Lung (tissue), 12 donors: Measurements from ENCODE around the gene MROH9. TPM values are rescaled to one million over a fixed set of nuclear protein-coding genes. Genes with fewer than 3 reads are reported as not detected.

Experiments used
- ATAC-seq: fragments of 200-7000 bp; cut with Tn5 transposase; one replicate; pipeline ENCODE4 v1.9.1; 2020; ENCODE audit warnings: moderate number of reproducible peaks; ENCODE audit not compliant: insufficient read depth, low FRiP score
- DNase-seq, 3 donors: peaks; one replicate each; pipeline ENCODE4 v3.0.0-alpha.2; 2013 to 2017
- H3K27ac ChIP-seq, 2 donors: one replicate each; pipeline ENCODE4 v1.5.1; 2013; ENCODE audit warnings: mild to moderate bottlenecking in 2 of 2, moderate library complexity in 2 of 2, control low read depth in 1 of 2, inconsistent platforms in 1 of 2, low read depth in 1 of 2, low read length in 1 of 2
- H3K27me3 ChIP-seq, 3 donors: one replicate each; pipeline ENCODE4 v1.5.1; 2013; ENCODE audit warnings: low read length in 2 of 3; ENCODE audit not compliant: control insufficient read depth in 3 of 3, insufficient read depth in 3 of 3
- H3K36me3 ChIP-seq, 4 donors: one replicate each; pipeline ENCODE4 v1.5.1; 2013; ENCODE audit warnings: low read length in 4 of 4, mild to moderate bottlenecking in 1 of 4, moderate library complexity in 1 of 4; ENCODE audit not compliant: control insufficient read depth in 4 of 4, insufficient read depth in 4 of 4
- H3K4me1 ChIP-seq, 5 donors: one replicate each; pipeline ENCODE4 v1.5.1; 2013; ENCODE audit warnings: low read length in 5 of 5, mild to moderate bottlenecking in 2 of 5, moderate library complexity in 1 of 5; ENCODE audit not compliant: control insufficient read depth in 5 of 5, insufficient read depth in 5 of 5
- H3K4me3 ChIP-seq: one replicate; pipeline ENCODE4 v1.5.1; 2013; ENCODE audit warnings: mild to moderate bottlenecking, control low read depth, moderate library complexity
- H3K9ac ChIP-seq, 2 donors: one replicate each; pipeline ENCODE4 v1.5.1; 2013; ENCODE audit warnings: low read length in 2 of 2, control low read depth in 1 of 2; ENCODE audit not compliant: insufficient read depth in 1 of 2
- H3K9me3 ChIP-seq, 4 donors: one replicate each; pipeline ENCODE4 v1.5.1; 2013; ENCODE audit warnings: low read length in 3 of 4, mild to moderate bottlenecking in 1 of 4, moderate library complexity in 1 of 4; ENCODE audit not compliant: control insufficient read depth in 4 of 4, insufficient read depth in 3 of 4
- CTCF ChIP-seq: IDR thresholded peaks from 2 replicates; pipeline ENCODE4 v1.5.1; 2012; ENCODE audit warnings: mild to moderate bottlenecking; ENCODE audit errors: control extremely low read depth, extremely low read depth
- WGBS, 2 donors: extraction: QIAGEN DNeasy Blood & Tissue Kit; methylation state at CpG; one replicate each; pipeline ENCODE4 v1.1.7; 2013; 5-methylcytosine and 5-hydroxymethylcytosine counted together
- polyA plus RNA-seq, 2 donors: library from polyadenylated mRNA; stranded (reverse); fragments of 200-250 nt; gene quantifications; one replicate each; pipeline ENCODE4 v1.2.1, GENCODE V29; 2013
- total RNA-seq, 2 donors: library from RNA; depleted of rRNA in 1 of 2; stranded (reverse); fragments of >200 nt in 1 of 2; gene quantifications; one replicate each; pipeline ENCODE4 v1.2.1, GENCODE V29; 2014 to 2021
- donor health status: control.
- donor health status: control.
- donor health status: Bipolar disorder and iron deficiency.
- donor health status: healthy.
- donor health status: DM: yes; HTN: yes; CAD: no.

MROH9 gene
- total and polyA plus RNA-seq, 4 donors = 0.49 to 11.6 (median 2.1) TPM

- no peak overlapping the region for H3K4me3 ChIP-seq
- 86 to 94% methylated on average over 1 of the region's 1 CpG for WGBS, 2 donors
- no peak for ATAC-seq
- no peaks in the 10 kb centered on the region for H3K9me3 ChIP-seq
- no peaks in the 10 kb centered on the region for H3K36me3 ChIP-seq
- no peak for DNase-seq
- peaks cover 0 to 15% (median 3%) of the 10 kb centered on the region in 5 donors for H3K4me1 ChIP-seq
- TF ChIP-seq CTCF = no peak
- H3K27me3 ChIP-seq = no peaks in the 10 kb centered on the region
- H3K9ac ChIP-seq = no peak overlapping the region
- H3K27ac ChIP-seq = no peak overlapping the region
These were observed 168.5 kb downstream of the MROH9 start for GRCh38 chr1:171103862-171104261.

GRCh38 chr1:171107262-171107940 lies 172.1 kb downstream of the MROH9 start:
- Histone ChIP-seq H3K36me3 (no peaks in the 10 kb centered on the region), H3K4me3 (no peak overlapping the region), H3K4me1 (peaks cover 0 to 42% (median 10%) of the 10 kb centered on the region in 5 donors), H3K27ac (no peak overlapping the region), H3K9ac (no peak overlapping the region), H3K27me3 (no peaks in the 10 kb centered on the region), H3K9me3 (no peaks in the 10 kb centered on the region)
- TF ChIP-seq CTCF = no peak
- WGBS, 2 donors = 54 to 68% methylated on average over 3 of the region's 3 CpGs
- ATAC-seq (no peak), DNase-seq (peak in 2 of 3 donors; percentile 58 to 81)

GRCh38 chr1:171107969-171108368 lies 172.6 kb downstream of the MROH9 start:
- 78 to 88% methylated on average over 8 of the region's 8 CpGs for WGBS, 2 donors
- no peak overlapping the region for H3K27ac ChIP-seq

More at GRCh38 chr1:171107969-171108368, 172.6 kb downstream of the MROH9 start:
- TF ChIP-seq CTCF = no peak
- ATAC-seq (no peak), DNase-seq (no peak)
- Histone ChIP-seq H3K9me3 (no peaks in the 10 kb centered on the region), H3K4me3 (no peak overlapping the region), H3K36me3 (no peaks in the 10 kb centered on the region), H3K4me1 (peaks cover 0 to 42% (median 10%) of the 10 kb centered on the region in 5 donors), H3K27me3 (no peaks in the 10 kb centered on the region), H3K9ac (no peak overlapping the region)
